Measurements from ENCODE around the gene PIK3CD. TPM values are rescaled to one million over a fixed set of nuclear protein-coding genes. Genes with fewer than 3 reads are reported as not detected.

The PIK3CD gene
- total RNA-seq, 2 experiments from 2014 or later = 152 to 158 TPM

GRCh38 chr1:9763914-9764313 lies 112.4 kb downstream of the PIK3CD start:
- intact Hi-C loops (cut with micrococcal nuclease) = no loop called here
- no peaks in the 10 kb centered on the region for H3K9me3 Mint-ChIP-seq
- no peaks in the 10 kb centered on the region for H3K36me3 Mint-ChIP-seq (ENCODE audit: low read depth)
- peak overlapping the region; percentile 55 for H3K27ac Mint-ChIP-seq
- TF ChIP-seq CTCF (IDR thresholded peaks at IDR 0.05) = no peak
- peaks cover 16% of the 10 kb centered on the region for H3K4me1 Mint-ChIP-seq (ENCODE audit: low read depth)
- H3K4me3 Mint-ChIP-seq = no peak overlapping the region
- POLR2A ChIA-PET = no interaction called here
- CTCF ChIA-PET = interaction anchor here (1.4 kb wide), 1 partner anchor 30 kb away, joined by 3 read pairs; no protein-coding TSS in a partner anchor
- ATAC-seq (no peak), DNase-seq (no peak)
- H3K27me3 Mint-ChIP-seq = no peaks in the 10 kb centered on the region

- no peak for TF ChIP-seq CTCF (IDR thresholded peaks at IDR 0.05)
- intact Hi-C loops (cut with micrococcal nuclease) = no loop called here
- no peaks in the 10 kb centered on the region for H3K36me3 Mint-ChIP-seq (ENCODE audit: low read depth)
- peaks cover 19% of the 10 kb centered on the region for H3K4me1 Mint-ChIP-seq (ENCODE audit: low read depth)
- ChIA-PET CTCF (interaction anchor here (1.4 kb wide), 1 partner anchor 29 kb away, joined by 3 read pairs; no protein-coding TSS in a partner anchor), POLR2A (no interaction called here)
- no peaks in the 10 kb centered on the region for H3K27me3 Mint-ChIP-seq
- no peaks in the 10 kb centered on the region for H3K9me3 Mint-ChIP-seq
- no peak overlapping the region for H3K27ac Mint-ChIP-seq
- no peak overlapping the region for H3K4me3 Mint-ChIP-seq
- no peak for DNase-seq
- ATAC-seq = no peak
Observed at GRCh38 chr1:9764550-9764949, 113.0 kb downstream of the PIK3CD start.

- intact Hi-C loops (cut with micrococcal nuclease) = no loop called here
Observed at GRCh38 chr1:9766759-9767442, 115.4 kb downstream of the PIK3CD start.

GRCh38 chr1:9767964-9768668 lies 116.6 kb downstream of the PIK3CD start:
- intact Hi-C loops (cut with micrococcal nuclease) = no loop called here

More at GRCh38 chr1:9766759-9767442, 115.4 kb downstream of the PIK3CD start:
- no peak overlapping the region for H3K27ac Mint-ChIP-seq
- POLR2A ChIA-PET = interaction anchor here (0.6 to 0.8 kb wide), 2 partner anchors 25 to 165 kb away, joined by 3 to 4 read pairs; no protein-coding TSS in a partner anchor
- DNase-seq (no peak), ATAC-seq (no peak)
- peaks cover 14% of the 10 kb centered on the region for H3K4me1 Mint-ChIP-seq (ENCODE audit: low read depth)
- H3K9me3 Mint-ChIP-seq = no peaks in the 10 kb centered on the region
- no peak overlapping the region for H3K4me3 Mint-ChIP-seq
- no peaks in the 10 kb centered on the region for H3K36me3 Mint-ChIP-seq (ENCODE audit: low read depth)
- no peak for TF ChIP-seq CTCF (IDR thresholded peaks at IDR 0.05)
- H3K27me3 Mint-ChIP-seq = no peaks in the 10 kb centered on the region
- CTCF ChIA-PET = interaction anchor here (1.0 to 2.2 kb wide), 4 partner anchors 10 to 109 kb away, joined by 3 to 12 read pairs (median 3); no protein-coding TSS in a partner anchor

More at GRCh38 chr1:9767964-9768668, 116.6 kb downstream of the PIK3CD start:
- CTCF ChIA-PET = interaction anchor here (1.0 to 2.2 kb wide), 2 partner anchors 16 to 100 kb away, joined by 3 to 12 read pairs; no protein-coding TSS in a partner anchor
- H3K4me3 Mint-ChIP-seq = no peak overlapping the region
- DNase-seq (peak; percentile 24), ATAC-seq (peak; percentile 39)
- peaks cover 4% of the 10 kb centered on the region for H3K36me3 Mint-ChIP-seq (ENCODE audit: low read depth)
- H3K27me3 Mint-ChIP-seq = no peaks in the 10 kb centered on the region
- H3K27ac Mint-ChIP-seq = no peak overlapping the region
- POLR2A ChIA-PET = no interaction called here
- no peak for TF ChIP-seq CTCF (IDR thresholded peaks at IDR 0.05)
- H3K9me3 Mint-ChIP-seq = no peaks in the 10 kb centered on the region
- H3K4me1 Mint-ChIP-seq (ENCODE audit: low read depth) = peaks cover 14% of the 10 kb centered on the region
